IPS-NIHi11 (cell line): ENCODE data around the gene IGSF8.
"Not testable (repeated sequence)": the region's sequence is repeated elsewhere in the genome, so short reads cannot be mapped to it uniquely, and the experiment has no call there.

ENCODE experiments used
- DNase-seq: peaks from one replicate; pipeline ENCODE4 v3.0.0; 2012; ENCODE audit warnings: mixed read lengths, low spot score

Gene IGSF8

DNA sequence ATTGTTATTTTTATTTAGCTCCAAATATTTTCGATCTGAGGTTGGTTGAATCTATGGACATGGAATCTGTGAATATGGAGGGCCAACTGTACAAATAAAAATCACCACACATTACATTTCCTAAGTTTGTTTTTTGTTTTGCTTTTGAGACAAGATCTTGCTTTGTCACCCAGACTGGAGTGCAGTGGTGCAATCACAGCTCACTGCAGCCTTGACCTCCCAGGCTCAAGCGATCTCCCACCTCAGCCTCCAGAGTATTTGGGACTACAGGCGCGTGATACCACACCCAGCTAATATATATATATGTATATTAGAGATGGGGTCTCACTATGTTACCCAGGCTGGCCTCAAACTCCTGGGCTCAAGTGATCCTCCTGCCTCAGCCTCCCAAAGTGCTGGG is 27.9 kb upstream of the IGSF8 start:
- not testable (repeated sequence) for DNase-seq

DNA sequence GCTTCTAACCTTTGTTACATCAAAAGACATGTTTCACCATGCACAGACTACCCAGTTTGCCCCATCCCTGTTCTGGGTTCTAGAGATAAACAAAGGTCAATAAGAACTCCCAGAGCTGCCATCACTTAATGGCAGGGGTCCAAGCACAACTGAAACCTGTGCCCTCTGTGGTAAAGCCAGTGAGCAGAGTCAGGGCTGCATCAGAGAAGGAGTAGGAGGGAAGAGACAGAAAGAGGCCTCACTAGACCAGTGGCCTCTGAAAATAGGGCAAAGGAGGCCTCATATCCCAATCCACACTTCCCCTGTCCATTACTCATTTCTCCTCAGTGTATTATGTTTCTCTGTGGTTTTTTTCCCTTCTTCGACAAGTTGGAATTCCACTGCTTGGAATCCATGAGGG is 27.3 kb upstream of the IGSF8 start:
- no peak for DNase-seq

DNA sequence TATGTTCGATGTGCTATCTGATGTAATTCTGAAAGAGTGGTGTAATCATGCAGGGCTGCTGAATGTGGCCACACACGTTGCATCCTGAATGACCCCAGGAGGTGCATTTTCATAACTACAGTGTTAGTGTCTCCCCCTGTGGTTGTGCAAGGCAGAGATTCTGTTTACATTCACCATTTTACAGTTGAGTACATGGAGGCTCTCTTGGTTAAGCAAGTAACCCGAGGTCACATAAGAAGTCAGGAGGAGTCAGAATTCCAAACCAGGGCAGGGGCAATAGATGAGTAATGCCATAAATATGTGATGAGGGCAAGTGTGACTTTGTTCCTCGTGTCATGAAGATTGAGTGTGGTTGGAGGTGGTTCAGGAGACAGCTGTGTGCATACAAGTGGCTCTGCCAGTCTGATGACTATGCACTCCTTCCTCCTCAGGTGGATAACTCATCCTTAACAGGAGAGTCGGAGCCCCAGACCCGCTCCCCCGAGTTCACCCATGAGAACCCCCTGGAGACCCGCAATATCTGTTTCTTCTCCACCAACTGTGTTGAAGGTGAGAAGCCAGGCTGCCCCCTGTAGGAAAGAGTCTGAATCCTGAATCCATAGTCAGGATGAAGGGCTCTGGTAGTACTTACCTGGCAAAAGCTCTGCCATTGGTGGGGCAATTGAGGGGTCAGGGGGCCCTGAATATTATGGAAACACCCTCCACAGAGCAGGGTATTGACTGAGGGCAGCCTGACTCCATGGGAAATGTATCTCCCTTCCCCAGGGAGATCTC is 26.5 kb upstream of the IGSF8 start:
- peak; percentile 49 for DNase-seq

DNA sequence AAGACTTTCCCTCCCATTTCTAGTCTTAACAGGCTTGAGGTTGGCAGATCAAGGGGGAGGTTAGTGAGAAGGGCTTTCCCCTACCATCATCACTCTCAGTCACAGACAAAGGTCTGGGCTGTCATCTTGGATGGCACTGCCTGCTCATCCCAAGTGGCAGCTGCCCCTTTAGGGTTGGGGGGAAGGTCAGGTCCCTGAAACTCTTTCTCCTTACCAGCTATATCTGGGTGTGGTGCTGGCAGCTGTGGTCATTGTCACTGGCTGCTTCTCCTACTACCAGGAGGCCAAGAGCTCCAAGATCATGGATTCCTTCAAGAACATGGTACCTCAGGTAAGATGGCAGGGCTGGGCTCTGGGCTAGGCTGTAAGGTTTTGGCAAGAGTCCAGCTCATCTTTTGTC is 25.3 kb upstream of the IGSF8 start:
- no peak for DNase-seq

DNA sequence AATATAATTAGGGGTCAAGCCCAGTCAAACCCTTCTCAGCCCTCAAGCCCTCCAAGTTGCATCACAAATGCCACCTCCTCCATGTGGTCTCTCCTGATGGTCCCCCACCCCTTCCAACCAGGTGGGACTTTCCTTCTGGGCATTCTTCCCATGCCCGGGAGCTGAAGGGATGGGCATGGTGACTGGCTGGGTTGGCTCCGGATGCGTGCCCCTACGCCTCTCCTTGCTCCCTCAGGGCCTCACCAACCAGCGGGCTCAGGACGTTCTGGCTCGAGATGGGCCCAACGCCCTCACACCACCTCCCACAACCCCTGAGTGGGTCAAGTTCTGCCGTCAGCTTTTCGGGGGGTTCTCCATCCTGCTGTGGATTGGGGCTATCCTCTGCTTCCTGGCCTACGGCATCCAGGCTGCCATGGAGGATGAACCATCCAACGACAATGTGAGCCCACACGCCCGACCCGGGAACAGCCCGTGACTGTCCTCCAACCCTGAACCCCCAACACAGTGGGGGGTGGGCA is 24.6 kb upstream of the IGSF8 start:
- no peak for DNase-seq

DNA sequence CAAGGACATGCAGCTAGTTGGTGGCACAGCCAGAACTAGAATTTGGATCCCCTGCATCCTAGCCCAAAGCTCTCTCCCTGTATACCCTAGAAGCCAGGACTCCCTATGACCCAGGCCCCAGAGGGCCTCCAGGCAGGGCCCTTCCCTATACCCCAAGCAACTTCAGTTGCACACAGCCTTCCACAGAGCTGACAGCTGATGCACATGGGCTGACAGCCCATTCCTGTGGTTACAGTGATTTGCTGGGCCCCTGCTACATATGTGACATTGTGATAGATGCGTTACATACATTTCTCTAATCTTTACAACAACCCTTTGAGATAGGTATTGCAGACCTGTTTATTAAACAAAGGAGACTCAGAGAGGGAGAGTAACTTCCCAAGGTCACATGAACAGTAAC is 23.0 kb upstream of the IGSF8 start:
- DNase-seq = no peak

DNA sequence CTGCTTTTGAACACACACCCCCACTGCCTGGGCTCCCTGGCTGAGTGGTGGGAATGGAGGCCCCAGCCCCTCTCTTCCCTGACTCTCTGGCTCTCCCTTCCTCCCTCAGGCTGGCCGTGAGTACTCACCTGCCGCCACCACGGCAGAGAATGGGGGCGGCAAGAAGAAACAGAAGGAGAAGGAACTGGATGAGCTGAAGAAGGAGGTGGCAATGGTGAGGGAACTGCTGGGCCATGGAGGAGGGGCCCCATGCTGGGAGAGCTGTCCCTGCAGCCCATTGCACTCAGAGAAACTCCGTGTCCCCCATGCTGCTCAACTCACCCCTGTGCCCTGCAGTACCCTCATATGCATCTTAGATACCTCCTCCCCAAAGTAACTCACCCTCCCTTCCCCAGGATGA is 22.4 kb upstream of the IGSF8 start:
- DNase-seq = no peak

DNA sequence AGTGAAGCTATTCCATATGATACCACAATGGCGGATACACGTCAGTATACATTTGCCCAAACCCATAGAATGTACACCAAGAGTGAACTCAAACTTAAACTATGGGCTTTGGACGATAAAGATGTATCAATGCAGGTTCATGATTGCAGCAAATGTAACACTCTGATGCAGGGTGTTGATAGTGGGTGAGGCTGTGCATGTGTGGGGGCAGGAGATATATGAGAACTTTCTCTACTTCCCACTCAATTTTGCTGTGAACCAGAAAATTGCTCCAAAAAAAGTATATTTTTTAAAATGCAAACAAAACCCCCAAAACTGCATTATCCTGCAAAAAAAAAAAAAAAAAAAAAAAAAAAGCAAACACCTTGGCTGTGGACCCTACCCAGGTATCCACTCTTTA is 20.5 kb upstream of the IGSF8 start:
- no peak for DNase-seq

DNA sequence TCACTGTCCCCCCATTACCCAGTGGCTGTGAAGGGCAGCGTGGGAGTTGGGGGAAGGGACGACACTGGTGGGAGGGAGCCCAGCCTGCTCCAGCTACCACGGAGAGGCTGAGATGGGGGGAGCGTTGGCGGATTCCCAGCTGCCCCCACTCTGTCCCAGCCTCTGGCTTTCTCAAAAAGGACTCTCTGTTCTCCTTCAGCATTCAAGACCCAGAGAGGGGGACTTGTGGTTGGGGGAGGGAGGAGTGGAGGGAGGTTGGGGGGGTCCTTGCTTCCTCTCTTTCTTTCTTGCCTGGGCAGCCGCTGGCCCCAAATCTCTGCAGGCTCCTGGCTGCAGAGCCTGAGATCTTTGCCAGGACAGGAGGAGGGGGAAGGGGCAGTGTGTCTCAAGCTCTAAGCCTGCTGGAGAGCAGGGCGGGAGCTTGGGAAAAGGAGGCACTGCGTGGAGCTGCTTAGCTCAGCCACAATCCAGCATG is 19.3 kb upstream of the IGSF8 start:
- peak; percentile 64 for DNase-seq

DNA sequence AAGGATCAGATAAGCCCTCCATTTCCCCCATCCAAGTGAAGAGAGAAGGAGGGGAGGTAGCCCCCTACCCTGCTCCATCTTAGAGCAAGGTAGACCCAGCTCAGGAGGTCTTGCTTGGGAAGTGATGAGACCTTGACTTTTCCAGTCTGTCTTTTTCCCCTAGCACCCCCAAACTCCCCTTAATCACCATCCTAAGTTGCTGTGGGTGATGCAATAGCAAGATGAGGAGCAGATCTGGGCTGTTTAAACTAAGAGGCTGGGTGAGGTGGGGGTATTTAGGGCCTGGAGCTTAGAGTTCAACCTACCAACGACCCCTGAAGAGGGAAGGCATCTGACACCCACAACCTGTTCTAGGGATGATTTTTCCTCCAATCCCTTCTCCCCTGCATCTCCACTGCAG is 18.9 kb upstream of the IGSF8 start:
- DNase-seq = no peak

DNA sequence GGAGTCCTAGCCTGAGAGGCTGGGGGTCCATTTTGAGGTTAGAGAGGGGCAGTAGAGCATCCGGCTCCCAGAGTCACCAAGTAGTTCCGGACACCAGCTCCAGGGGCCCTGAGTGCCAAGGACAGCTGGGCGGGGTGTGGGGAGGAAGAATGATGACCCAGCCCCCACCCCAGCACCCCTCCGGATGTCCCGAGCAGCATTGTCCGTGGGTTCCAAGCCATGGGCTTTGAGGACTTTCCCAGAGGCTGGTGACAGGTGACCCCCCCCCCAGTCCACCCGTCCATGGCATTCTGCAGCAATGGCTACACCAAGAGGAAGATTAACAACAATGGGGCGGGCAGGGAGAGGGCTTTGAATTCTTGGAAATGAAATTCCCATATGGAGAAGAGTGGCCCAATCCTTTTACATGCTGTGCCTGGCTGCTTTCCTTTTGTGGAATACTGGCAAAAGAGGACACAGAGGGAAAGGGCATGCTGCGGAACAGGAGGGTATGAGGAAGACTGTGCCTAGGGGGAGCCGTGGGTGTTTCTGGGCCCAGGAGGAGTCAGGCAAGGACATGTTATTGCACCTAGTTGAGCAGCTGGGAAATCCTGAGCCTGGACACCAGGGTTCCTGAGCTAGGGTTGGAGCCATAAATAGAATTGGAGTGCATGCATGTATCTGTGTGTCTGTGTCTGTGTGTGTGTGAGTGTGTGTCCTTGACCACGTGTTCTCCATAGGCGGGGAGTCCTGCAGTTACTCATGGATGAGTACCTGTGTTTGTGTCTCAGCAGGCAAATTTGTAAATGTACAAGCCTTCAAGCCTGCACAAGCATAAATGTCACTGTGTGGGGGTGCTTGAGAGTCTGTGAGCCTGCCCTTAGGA is 18.1 kb upstream of the IGSF8 start:
- DNase-seq = no peak

DNA sequence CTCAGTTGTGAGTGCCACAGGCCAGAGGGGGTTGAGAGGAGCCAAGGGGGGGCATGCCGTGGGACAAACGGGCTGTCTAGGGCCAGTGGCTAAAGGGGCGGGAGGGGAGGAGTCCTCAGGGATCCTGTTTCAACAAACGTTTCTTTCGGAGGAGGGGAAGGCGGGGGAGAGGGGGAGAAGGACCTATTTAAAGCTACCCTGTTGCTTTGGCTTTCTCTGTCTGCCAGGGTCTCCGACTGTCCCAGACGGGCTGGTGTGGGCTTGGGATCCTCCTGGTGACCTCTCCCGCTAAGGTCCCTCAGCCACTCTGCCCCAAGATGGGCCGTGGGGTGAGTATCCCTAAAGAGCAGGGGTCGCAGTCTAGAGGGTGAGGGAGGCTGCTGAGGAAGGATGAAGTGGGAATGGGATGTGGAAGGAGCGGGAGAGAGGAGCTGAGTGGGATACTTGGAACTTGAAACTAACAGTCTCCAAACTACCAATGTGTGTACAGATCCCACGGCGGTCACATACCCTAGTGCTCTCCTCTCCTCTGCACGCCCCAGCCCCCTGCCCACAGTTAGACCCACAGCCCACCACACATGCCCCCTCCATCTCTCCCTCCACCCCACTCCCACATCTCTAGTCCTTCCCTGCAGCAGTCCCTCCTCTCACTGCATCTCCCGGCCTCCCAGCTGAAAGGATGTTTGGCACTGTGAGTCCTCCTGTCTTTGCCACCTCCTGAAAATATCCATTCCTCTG is 17.3 kb upstream of the IGSF8 start, which contains the start of gene ATP1A2:
ATP1A2 (plus strand) TSS at position 215 of the 738 bp plus-strand sequence; CDS start at position 318, 103 bp downstream.
- peak; percentile 72 for DNase-seq

DNA sequence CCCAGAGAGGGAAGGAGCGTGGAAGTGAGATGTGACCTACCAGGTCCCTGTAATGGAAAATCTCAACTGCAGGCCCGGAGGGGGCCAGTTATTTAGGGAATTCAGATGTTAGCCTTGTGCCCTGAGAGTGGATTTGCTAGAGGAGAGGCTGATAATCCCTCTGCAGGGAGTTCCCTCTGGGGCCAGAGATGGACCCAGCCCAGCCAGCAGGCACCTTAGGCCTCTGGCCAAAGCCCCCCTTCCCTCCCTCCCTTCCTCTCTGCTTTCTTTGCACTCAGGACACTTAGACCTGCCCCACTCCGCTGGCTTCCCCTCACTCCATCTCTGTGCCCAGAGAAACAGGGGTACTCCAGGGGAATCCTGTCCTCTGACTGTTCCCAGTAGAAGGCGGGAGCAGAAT is 15.7 kb upstream of the IGSF8 start:
- peak; percentile 41 for DNase-seq

DNA sequence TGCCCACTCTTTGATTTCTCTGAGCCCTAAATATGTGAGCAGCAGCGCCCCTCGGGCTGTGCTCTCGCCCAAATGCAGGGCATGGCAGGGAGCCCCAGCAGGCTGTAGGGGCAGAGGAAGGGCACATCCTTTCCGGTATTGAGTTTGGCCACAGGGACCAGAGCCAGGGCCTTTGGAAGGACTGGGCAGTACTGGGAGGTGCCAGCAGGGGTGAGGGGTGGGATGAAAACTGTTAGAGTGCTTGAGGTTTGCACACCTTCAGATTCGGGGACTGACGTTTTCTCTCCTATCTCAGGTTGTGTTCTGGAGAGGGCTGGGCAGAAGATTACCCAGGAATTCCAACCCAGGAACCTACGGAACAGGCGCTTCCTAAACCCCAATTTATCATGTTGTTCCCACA is 15.0 kb upstream of the IGSF8 start:
- no peak for DNase-seq

DNA sequence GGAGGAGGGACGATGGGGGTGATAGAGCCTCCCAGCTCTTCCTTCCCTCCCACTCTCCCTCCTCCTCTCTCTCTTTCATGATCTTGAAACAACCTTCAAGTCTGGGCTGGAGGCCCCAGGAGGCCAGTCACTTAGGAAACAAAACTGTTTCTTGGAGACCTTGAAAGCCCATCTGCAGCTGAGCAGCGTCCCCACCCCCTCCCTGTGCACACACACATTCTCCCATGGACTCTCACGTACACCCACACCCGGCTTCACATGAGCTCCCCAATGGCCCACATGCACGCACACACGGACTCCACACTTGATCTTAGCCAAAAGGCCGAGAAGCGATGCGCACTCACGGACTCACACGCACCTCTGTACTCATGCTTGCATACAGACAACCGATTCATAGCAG is 13.9 kb upstream of the IGSF8 start:
- DNase-seq = no peak

DNA sequence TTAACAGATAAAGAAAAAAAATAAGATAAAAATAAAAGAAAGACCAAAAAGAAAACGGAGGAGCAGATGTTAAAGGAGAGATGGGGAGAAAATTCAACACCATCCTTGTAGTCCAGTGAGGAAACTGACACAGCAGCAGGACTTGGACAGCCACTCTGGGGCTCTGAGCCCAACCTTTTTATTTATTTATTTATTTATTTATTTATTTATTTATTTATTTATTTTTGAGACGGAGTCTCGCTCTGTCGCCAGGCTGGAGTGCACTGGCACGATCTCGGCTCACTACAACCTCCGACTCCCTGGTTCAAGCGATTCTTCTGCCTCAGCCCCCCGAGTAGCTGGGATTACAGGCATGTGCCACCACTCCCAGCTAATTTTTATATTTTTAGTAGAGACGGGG is 13.0 kb upstream of the IGSF8 start:
- not testable (repeated sequence) for DNase-seq

DNA sequence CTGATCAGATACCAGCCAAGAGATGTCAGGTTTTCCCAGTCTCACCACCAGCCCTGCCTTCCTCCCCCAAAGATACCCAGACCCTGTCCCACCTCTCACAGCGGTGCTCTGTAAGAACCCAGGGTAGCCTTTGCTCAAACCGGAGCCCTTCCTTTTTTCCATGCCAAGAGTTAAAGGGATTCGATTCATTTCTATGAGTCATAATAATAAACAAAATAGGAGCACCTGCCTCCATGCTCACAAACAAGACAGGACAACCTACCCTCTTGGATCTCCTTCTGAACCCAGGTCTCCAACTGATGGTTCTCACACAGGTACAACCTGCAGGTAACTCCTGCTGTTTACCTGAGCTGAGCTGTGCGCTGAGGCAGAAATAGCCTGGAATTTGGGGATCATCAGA is 11.3 kb upstream of the IGSF8 start:
- no peak for DNase-seq

DNA sequence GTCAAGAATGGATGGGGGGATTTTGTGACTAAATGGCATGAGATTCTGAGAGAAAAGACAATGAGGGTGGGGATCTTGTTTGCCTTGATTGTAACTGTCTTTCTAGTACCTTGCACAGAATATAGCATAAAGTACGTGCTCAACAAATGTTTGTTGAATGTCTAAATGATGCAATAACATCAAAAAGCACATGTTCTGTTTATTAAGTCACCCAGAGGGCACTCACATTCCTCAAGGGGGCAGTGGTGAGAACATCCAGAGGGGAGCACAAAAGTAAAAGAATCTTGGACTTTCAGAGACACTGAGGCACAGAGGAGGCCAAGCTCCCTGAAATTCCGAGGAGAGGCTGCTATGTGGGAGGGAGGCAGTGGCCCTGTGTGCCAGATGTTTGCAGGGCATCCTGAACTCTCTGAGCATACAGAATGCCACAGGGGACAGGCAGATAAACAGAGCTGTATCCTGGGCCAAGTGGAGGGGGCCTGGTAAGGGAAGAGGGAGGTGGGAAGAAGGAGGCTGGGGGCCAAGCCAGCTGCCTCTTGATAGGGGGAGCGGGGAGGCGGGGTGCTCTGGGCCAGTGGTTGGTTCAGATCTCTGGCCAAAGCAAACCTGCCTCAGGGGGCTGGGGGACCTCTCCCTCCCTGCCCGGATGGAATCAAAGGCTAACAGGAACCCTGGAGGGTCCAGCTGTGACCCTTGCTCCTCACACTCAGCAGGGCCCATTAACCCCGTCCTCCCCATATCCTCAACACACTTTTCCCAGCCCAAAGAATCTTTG is 10.7 kb upstream of the IGSF8 start:
- peak; percentile 65 for DNase-seq

DNA sequence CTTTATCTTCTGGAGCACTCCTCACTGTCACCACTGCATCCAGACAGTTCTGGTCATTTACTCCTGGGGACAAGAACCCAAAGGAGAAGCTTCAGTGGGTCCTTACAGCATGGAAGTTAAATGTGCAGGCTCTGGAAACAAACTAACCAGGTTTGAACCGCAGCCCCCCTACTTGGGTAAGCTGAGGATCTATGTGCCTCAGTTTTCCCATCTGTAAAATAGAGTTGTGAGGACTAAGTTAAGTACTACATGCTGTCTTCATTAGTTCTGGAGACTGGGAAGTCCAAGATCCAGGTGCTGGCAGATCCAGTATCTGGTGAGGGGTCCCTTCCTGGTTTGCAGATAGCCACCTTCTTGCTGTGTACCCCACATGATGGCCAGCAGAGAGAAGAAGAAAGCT is 9.1 kb upstream of the IGSF8 start:
- DNase-seq = no peak

DNA sequence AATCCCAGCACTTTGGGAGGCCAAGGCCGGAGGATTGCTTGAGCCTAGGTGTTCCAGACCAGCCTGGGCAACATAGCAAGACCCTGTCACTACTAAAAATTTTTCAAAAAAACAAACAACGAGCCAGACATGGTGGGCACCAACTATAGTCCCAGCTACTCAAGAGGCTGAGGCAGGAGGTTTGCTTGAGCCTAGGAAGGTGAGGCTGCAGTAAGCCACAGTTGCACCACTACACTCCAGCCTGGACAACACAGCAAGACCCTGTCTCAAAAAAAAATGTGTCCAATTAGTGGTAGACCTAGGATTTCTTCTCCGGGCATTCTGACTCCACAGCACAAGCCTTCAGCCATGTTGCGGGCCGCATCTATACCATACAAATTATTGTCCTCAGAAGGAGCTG is 6.7 kb upstream of the IGSF8 start:
- DNase-seq = no peak

DNA sequence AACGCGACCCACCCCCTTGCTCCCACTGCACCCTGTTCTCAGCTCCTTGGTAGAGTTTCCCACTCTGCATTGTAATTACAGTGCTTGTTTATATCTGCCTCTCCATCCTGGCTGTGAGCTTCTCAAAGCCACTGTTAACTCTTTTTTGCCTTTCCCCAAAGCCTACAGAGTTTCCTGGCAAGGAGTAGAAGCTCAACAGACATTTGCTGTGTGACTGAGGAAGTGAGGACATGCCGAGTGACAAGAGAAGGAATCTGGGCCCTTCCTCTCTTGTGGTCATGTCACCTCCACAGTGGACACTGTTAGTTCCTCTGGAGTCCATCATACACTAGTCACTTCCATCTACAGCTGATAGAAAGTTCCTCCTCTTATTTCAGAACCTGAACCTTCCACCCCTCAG is 6.1 kb upstream of the IGSF8 start:
- no peak for DNase-seq
